Measurements from ENCODE around the gene RNLS.
A peak's percentile ranks its signal among the peaks of the same experiment; 100 is the strongest.
"Not testable (repeated sequence)": the region's sequence is repeated elsewhere in the genome, so short reads cannot be mapped to it uniquely, and the experiment has no call there.

Gene RNLS

GRCh38 chr10:88343761-88344484 lies 239.2 kb downstream of the RNLS start:
- no peak for DNase-seq (ENCODE audit: low spot score)

GRCh38 chr10:88342733-88343310 lies 240.3 kb downstream of the RNLS start:
- DNase-seq (ENCODE audit: low spot score): no peak

- no peak for DNase-seq (ENCODE audit: low spot score)
Measured at GRCh38 chr10:88337134-88337533, 246.0 kb downstream of the RNLS start.

GRCh38 chr10:88336334-88336733 lies 246.8 kb downstream of the RNLS start:
- DNase-seq (ENCODE audit: low spot score): no peak

- no peak for DNase-seq (ENCODE audit: low spot score)
Measured at GRCh38 chr10:88333248-88333630, 249.9 kb downstream of the RNLS start.

- DNase-seq (ENCODE audit: low spot score): no peak
Measured at GRCh38 chr10:88332503-88333247, 250.4 kb downstream of the RNLS start.

- DNase-seq (ENCODE audit: low spot score): no peak
Measured at GRCh38 chr10:88330174-88330573, 252.9 kb downstream of the RNLS start.

- DNase-seq (ENCODE audit: low spot score): no peak
Measured at GRCh38 chr10:88322324-88323063, 260.6 kb downstream of the RNLS start.

GRCh38 chr10:88319960-88320517 lies 263.1 kb downstream of the RNLS start:
- DNase-seq (ENCODE audit: low spot score): no peak

GRCh38 chr10:88318803-88319202 lies 264.3 kb downstream of the RNLS start:
- DNase-seq (ENCODE audit: low spot score): peak; percentile 14

GRCh38 chr10:88317099-88317498 lies 266.0 kb downstream of the RNLS start:
- DNase-seq (ENCODE audit: low spot score): no peak

- no peak for DNase-seq (ENCODE audit: low spot score)
Measured at GRCh38 chr10:88316292-88316861, 266.7 kb downstream of the RNLS start.

- DNase-seq (ENCODE audit: low spot score): no peak
Measured at GRCh38 chr10:88315755-88316154, 267.4 kb downstream of the RNLS start.

GRCh38 chr10:88314362-88314761 lies 268.8 kb downstream of the RNLS start:
- no peak for DNase-seq (ENCODE audit: low spot score)

- DNase-seq (ENCODE audit: low spot score): no peak
Measured at GRCh38 chr10:88313878-88314277, 269.2 kb downstream of the RNLS start.

- DNase-seq (ENCODE audit: low spot score): no peak
Measured at GRCh38 chr10:88312855-88313254, 270.3 kb downstream of the RNLS start.

- no peak for DNase-seq (ENCODE audit: low spot score)
Measured at GRCh38 chr10:88311264-88311663, 271.9 kb downstream of the RNLS start.

- no peak for DNase-seq (ENCODE audit: low spot score)
Measured at GRCh38 chr10:88309365-88309764, 273.8 kb downstream of the RNLS start.

GRCh38 chr10:88308361-88308760 lies 274.8 kb downstream of the RNLS start:
- not testable (repeated sequence) for DNase-seq (ENCODE audit: low spot score)

- no peak for DNase-seq (ENCODE audit: low spot score)
Measured at GRCh38 chr10:88299787-88300186, 283.3 kb downstream of the RNLS start.

- DNase-seq (ENCODE audit: low spot score): no peak
Measured at GRCh38 chr10:88297103-88297502, 286.0 kb downstream of the RNLS start.

Measured in kidney tubule cell (primary cell).